Measurements from ENCODE around the gene MED13L.

MED13L gene

DNA sequence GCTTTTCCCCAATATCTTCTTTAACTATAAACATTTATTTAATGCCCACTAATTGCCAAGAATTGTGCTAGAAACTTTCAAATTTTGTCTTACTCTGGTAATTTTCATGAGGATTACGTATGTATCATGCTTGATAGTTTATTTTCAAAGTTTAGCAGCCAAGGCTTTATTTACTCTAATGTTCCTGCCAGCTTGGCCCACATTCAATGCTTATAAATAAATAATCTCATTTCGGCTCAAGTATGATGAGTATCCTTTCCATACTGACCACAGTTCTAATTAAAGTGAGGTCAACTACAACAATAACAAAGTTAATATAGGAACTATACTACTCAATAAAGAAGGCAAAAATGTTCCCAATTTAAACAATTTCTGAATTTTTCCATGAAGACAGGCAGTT is 259.2 kb downstream of the MED13L start:
- Mint-ChIP-seq H3K27me3 (ENCODE audit: low read depth, poor library complexity) (no peaks in the 10 kb centered on the region), H3K9me3 (no peaks in the 10 kb centered on the region), H3K27ac (no peak overlapping the region), H3K36me3 (ENCODE audit: low read depth) (peaks cover 41% of the 10 kb centered on the region), H3K4me1 (no peaks in the 10 kb centered on the region), H3K4me3 (no peak overlapping the region)
- TF ChIP-seq, protein P1, sequence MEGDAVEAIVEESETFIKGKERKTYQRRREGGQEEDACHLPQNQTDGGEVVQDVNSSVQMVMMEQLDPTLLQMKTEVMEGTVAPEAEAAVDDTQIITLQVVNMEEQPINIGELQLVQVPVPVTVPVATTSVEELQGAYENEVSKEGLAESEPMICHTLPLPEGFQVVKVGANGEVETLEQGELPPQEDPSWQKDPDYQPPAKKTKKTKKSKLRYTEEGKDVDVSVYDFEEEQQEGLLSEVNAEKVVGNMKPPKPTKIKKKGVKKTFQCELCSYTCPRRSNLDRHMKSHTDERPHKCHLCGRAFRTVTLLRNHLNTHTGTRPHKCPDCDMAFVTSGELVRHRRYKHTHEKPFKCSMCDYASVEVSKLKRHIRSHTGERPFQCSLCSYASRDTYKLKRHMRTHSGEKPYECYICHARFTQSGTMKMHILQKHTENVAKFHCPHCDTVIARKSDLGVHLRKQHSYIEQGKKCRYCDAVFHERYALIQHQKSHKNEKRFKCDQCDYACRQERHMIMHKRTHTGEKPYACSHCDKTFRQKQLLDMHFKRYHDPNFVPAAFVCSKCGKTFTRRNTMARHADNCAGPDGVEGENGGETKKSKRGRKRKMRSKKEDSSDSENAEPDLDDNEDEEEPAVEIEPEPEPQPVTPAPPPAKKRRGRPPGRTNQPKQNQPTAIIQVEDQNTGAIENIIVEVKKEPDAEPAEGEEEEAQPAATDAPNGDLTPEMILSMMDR (IDR thresholded peaks at IDR 0.05), result no peak
- DNase-seq, result no peak

DNA sequence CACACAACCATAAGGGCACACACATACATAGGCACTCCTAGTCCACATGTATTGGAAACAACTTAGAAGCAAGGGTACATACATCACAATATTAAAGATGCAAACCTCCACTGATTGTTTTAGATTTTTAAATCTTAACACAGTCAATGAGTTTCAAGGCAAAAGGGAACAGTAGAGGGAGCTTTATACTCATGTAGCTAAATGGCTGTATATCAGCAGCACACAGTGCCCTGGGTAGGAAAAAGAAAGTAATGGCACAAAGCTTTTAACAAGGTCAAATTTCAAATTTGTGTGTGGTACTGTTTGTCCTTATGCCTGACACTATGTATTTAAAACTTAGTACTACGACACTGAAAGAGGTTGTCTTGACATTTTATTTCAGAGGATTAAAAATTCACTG is 262.0 kb downstream of the MED13L start:
- H3K27ac Mint-ChIP-seq, result no peak overlapping the region
- H3K4me3 Mint-ChIP-seq, result no peak overlapping the region
- no peak for DNase-seq
- no peaks in the 10 kb centered on the region for H3K9me3 Mint-ChIP-seq
- TF ChIP-seq, protein P1 (IDR thresholded peaks at IDR 0.05), result no peak
- peaks cover 2% of the 10 kb centered on the region for H3K4me1 Mint-ChIP-seq
- H3K36me3 Mint-ChIP-seq (ENCODE audit: low read depth), result peaks cover 62% of the 10 kb centered on the region
- H3K27me3 Mint-ChIP-seq (ENCODE audit: low read depth, poor library complexity), result no peaks in the 10 kb centered on the region

DNA sequence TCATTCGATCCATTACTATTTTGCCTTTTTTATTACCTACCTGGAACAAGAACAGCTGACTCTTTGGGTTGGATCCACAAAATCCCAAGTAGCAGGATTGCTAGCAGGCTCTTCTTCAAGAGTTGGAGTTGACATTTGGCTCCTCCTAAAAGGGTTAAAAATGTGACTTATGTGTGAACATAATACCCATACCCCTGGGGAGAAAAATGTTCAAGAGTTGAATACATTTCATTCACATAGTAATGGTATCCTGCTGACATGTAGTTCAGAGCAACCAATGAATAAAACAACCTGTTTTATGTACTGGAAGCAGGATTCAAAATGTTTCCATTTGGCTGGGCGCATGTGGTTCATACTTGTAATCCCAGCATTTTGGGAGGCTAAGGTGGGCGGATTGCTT is 264.7 kb downstream of the MED13L start:
- H3K36me3 Mint-ChIP-seq (ENCODE audit: low read depth), result peaks cover 66% of the 10 kb centered on the region
- no peak overlapping the region for H3K4me3 Mint-ChIP-seq
- peaks cover 6% of the 10 kb centered on the region for H3K4me1 Mint-ChIP-seq
- H3K27ac Mint-ChIP-seq, result no peak overlapping the region
- TF ChIP-seq, protein P1 (IDR thresholded peaks at IDR 0.05), result no peak
- H3K27me3 Mint-ChIP-seq (ENCODE audit: low read depth, poor library complexity), result no peaks in the 10 kb centered on the region
- no peak for DNase-seq
- H3K9me3 Mint-ChIP-seq, result no peaks in the 10 kb centered on the region

DNA sequence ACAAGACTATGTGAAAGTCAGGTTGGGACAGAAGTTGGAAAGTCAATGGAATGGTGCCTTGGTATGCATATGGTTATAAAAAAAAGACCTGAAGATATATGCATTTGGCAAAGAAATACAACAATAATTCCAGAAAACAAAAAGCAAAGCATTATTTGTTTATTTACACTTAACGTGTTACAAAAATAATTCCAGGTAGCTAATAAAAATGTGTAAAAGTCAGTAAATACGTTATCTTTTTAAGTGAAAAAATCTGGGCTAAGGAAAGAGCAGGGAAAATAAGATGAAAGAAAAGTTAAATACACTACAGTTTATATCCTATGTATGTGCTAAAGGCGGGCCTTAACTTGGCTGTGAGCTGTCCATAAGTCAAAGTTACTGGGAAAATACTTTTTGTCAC is 266.3 kb downstream of the MED13L start:
- H3K36me3 Mint-ChIP-seq (ENCODE audit: low read depth), result peaks cover 75% of the 10 kb centered on the region
- TF ChIP-seq, protein P1 (IDR thresholded peaks at IDR 0.05), result no peak
- no peaks in the 10 kb centered on the region for H3K9me3 Mint-ChIP-seq
- DNase-seq, result no peak
- no peak overlapping the region for H3K27ac Mint-ChIP-seq
- no peaks in the 10 kb centered on the region for H3K27me3 Mint-ChIP-seq (ENCODE audit: low read depth, poor library complexity)
- H3K4me3 Mint-ChIP-seq, result no peak overlapping the region
- peaks cover 6% of the 10 kb centered on the region for H3K4me1 Mint-ChIP-seq

DNA sequence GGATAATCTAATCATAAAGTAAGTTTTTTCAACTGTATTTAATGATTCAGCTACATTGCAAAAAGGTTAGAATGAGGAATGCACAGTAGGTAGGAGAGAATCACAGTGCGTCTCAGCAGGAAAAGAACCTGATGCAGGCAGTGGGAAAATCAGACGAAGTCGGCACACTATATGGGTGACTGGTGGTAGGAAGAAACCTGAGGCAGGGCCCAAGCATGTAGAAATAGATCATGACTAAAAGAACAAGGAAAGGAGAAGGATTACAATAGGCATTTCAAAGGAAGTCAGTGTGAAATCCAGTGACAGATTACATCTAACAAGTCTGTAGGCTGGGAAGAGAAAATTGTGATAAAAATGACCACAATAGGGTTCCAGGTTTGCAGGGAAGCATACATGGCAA is 267.0 kb downstream of the MED13L start:
- H3K4me3 Mint-ChIP-seq, result no peak overlapping the region
- no peak for DNase-seq
- peak overlapping the region; percentile 0 for H3K27ac Mint-ChIP-seq
- TF ChIP-seq, protein P1 (IDR thresholded peaks at IDR 0.05), result no peak
- H3K4me1 Mint-ChIP-seq, result peaks cover 6% of the 10 kb centered on the region
- no peaks in the 10 kb centered on the region for H3K27me3 Mint-ChIP-seq (ENCODE audit: low read depth, poor library complexity)
- H3K9me3 Mint-ChIP-seq, result no peaks in the 10 kb centered on the region
- peaks cover 82% of the 10 kb centered on the region for H3K36me3 Mint-ChIP-seq (ENCODE audit: low read depth)

DNA sequence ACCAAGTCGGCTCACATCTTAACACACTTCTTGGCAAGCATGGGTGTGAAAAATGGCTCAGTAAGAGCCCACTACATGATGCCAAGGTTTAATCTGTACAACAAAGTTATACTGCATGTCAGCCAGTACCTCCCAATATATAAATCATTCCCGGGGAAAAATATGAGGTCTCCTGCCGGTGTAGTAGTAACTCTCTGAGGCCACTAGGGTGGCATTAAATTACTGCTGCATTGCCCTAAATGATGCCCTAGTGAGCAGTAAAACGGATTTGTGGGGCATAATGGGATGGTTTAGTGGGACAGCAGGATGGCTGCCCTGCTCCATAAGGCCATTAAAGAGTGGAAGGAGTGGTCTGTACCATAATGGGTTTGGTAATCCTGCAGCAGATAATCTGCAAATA is 267.7 kb downstream of the MED13L start:
- Mint-ChIP-seq H3K4me3 (no peak overlapping the region), H3K9me3 (no peaks in the 10 kb centered on the region), H3K36me3 (ENCODE audit: low read depth) (peaks cover 79% of the 10 kb centered on the region), H3K4me1 (peaks cover 6% of the 10 kb centered on the region), H3K27me3 (ENCODE audit: low read depth, poor library complexity) (no peaks in the 10 kb centered on the region), H3K27ac (no peak overlapping the region)
- TF ChIP-seq, protein P1 (IDR thresholded peaks at IDR 0.05), result peak; percentile 24
- no peak for DNase-seq

All from nephron progenitor cell (in vitro differentiated cells).